Hepatic stellate cell (primary cell): ENCODE data around the gene PCDHA9.

ENCODE experiments used
- DNase-seq: peaks from one replicate; pipeline ENCODE4 v3.0.0; 2011; ENCODE audit warnings: low spot score

Gene PCDHA9

GRCh38 chr5:140881889-140882590, 33.9 kb downstream of the PCDHA9 start, which contains the start of gene PCDHA13:
Gene PCDHA13 (plus strand): TSS chr5:140882124. CDS start chr5:140882269, 145 bp downstream.
- no peak for DNase-seq

DNA sequence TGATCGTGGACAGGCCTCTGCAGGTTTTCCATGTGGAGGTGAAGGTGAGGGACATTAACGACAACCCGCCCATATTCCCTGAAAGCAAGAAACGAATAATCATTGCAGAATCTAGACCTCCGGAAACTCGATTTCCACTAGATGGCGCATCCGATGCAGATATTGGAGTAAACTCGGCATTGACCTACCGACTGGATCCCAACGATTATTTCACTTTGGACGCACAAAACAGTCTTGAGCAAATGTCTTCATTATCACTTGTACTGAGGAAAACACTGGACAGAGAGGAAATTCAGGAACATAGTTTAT, 34.4 kb downstream of the PCDHA9 start:
- no peak for DNase-seq

DNA sequence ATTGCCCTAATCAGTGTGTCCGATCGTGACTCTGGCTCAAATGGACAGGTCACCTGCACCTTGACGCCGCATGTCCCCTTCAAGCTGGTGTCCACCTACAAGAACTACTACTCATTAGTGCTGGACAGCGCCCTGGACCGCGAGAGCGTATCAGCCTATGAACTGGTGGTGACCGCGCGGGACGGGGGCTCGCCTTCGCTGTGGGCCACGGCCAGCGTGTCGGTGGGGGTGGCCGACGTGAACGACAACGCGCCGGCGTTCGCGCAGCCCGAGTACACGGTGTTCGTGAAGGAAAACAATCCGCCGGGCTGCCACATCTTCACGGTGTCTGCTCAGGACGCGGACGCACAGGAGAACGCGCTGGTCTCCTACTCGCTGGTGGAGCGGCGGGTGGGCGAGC, 35.2 kb downstream of the PCDHA9 start:
- DNase-seq = no peak

- no peak for DNase-seq
Measured at GRCh38 chr5:140883927-140884697, 35.9 kb downstream of the PCDHA9 start.
